ENCODE measurements around the gene ZNF598. TPM values are rescaled to one million over a fixed set of nuclear protein-coding genes. Genes with fewer than 3 reads are reported as not detected.
"Not testable (repeated sequence)": the region's sequence is repeated elsewhere in the genome, so short reads cannot be mapped to it uniquely, and the experiment has no call there.

Gene ZNF598
- total and polyA plus RNA-seq, 12 donors = 9.5 to 25.3 (median 14.2) TPM

DNA sequence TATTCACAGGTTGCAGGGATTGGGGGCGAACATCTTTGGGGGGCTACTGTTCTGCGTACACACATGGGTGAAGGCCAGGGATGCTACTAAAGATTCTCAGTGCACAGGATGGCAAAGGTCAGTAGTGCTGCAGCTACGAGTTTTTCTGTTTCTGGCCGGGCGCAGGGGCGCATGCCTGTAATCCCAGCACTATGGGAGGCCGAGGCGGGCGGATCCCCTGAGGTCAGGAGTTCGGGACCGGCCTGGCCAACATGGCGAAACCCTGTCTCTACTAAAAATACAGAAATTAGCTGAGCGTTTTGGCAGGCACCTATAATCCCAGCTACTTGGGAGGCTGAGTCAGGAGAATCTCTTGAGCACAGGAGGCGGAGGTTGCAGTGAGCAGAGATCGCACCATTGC is 3.9 kb upstream of the ZNF598 start:
- no peak for TF ChIP-seq CTCF (IDR thresholded peaks at IDR 0.05)
- H3K27ac ChIP-seq = no peak overlapping the region
- peaks cover 5 to 15% (median 13%) of the 10 kb centered on the region in 9 donors for H3K4me1 ChIP-seq
- no peak for DNase-seq
- no peak for ATAC-seq
- no peak overlapping the region for H3K4me3 ChIP-seq
- no peaks in the 10 kb centered on the region for H3K36me3 ChIP-seq
- 91 to 92% methylated on average over 15 of the region's 15 CpGs for WGBS, 2 donors
- intact Hi-C loops (cut with DNase I) = loop anchor here in 2 of 10 donors (5.0 to 10.0 kb wide), 2 partner anchors 51 to 209 kb away; partner anchors contain the start of gene E4F1 (in 1 of the 2)
- H3K27me3 ChIP-seq = peaks cover 0 to 22% (median 11%) of the 10 kb centered on the region in 7 donors
- H3K9me3 ChIP-seq = no peaks in the 10 kb centered on the region

DNA sequence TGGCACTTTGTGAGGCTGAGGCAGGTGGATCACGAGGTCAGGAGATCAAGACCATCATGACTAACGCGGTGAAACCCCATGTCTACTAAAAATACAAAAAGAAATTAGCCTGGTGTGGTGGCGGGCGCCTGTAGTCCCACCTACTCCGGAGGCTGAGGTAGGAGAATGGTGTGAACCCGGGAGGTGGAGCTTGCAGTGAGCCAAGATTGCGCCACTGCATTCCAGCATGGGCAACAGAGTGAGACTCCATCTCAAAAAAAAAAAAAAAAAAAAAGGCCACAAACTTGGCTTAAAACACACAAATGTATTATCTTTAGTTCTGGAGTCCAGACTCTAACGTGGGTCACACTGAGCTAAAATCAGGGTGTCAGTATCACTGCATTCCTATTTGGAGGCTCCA is 2.1 kb upstream of the ZNF598 start:
- not testable (repeated sequence) for H3K36me3 ChIP-seq, DNase-seq, H3K27ac ChIP-seq, H3K4me3 ChIP-seq, ATAC-seq, H3K27me3 ChIP-seq, H3K9me3 ChIP-seq
- WGBS, 2 donors = 89 to 90% methylated on average over 9 of the region's 9 CpGs
- intact Hi-C loops (cut with DNase I) = loop anchor here in 2 of 10 donors (5.0 to 10.0 kb wide), 2 partner anchors 53 to 211 kb away; partner anchors contain the start of gene E4F1 (in 1 of the 2)
- H3K4me1 ChIP-seq = peaks cover 23 to 33% (median 31%) of the 10 kb centered on the region in 9 donors

GRCh38 chr16:2009164-2009711 is 383 bp downstream of the ZNF598 start:
- peaks cover 30 to 57% (median 47%) of the 10 kb centered on the region in 9 donors for H3K4me1 ChIP-seq
- H3K9me3 ChIP-seq = no peaks in the 10 kb centered on the region
- no peak for TF ChIP-seq CTCF (IDR thresholded peaks at IDR 0.05)
- H3K4me3 ChIP-seq = peak overlapping the region; percentile 69 to 99 (median 90)
- peak in 4 of 8 donors; percentile 2 to 7 (median 4) for ATAC-seq
- 0 to 1% methylated on average over 49 to 55 of the region's 55 CpGs for WGBS, 2 donors
- no peak for DNase-seq
- intact Hi-C loops (cut with DNase I) = loop anchor here in 1 of 10 donors (10.0 kb wide), 1 partner anchor 136 kb away; the partner anchor contains the start of gene RAB26
- H3K27ac ChIP-seq = peak overlapping the region; percentile 32 to 96 (median 92)
- H3K36me3 ChIP-seq = peaks cover 0 to 14% (median 0%) of the 10 kb centered on the region in 9 donors
- H3K27me3 ChIP-seq = no peaks in the 10 kb centered on the region

DNA sequence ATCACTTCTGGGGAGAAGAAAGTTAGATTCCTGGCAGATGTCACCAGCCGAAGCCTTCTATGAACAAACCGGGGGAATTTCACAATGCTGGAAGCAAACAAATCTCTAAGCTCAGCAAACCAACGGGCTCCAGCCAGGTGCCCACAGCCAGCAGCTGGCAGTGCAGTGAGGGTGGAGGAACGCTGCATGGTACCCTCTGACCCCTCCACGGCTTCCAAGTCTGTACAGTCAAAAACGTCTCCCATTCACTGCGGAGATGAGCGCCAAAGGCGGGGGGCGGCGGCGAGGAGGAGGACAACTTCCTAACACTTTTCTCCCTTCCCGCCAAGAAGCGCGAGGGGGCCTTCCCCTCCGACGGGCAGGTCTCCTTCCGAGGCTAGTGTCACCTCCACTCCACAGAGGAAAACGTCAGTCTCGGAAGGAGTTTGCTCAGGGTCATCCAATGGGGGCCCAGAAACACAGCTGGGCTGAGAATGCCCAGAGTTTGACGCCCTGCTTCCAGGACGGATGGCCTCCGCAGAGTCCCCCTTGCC is 924 bp downstream of the ZNF598 start:
- intact Hi-C loops (cut with DNase I) = loop anchor here in 1 of 10 donors (10.0 kb wide), 1 partner anchor 136 kb away; the partner anchor contains the start of gene RAB26
- DNase-seq (no peak), ATAC-seq (no peak)
- Histone ChIP-seq H3K27ac (peak overlapping the region in 9 of 10 donors; percentile 84 to 96 (median 92)), H3K36me3 (peaks cover 0 to 14% (median 0%) of the 10 kb centered on the region in 9 donors), H3K9me3 (no peaks in the 10 kb centered on the region), H3K4me1 (peaks cover 34 to 63% (median 52%) of the 10 kb centered on the region in 9 donors), H3K27me3 (no peaks in the 10 kb centered on the region), H3K4me3 (peak overlapping the region; percentile 69 to 99 (median 90))
- TF ChIP-seq CTCF (IDR thresholded peaks at IDR 0.05) = no peak
- 5 to 8% methylated on average over 23 of the region's 23 CpGs for WGBS, 2 donors

Measured in heart right ventricle (tissue), 16 donors.